Liver (tissue), 3 donors: ENCODE measurements around the gene NAA30.

Experiments used
- ATF3 ChIP-seq: IDR thresholded peaks from 2 replicates; pipeline ENCODE4 v1.6.1; 2016; ENCODE audit warnings: antibody characterized with exemption
- CTCF ChIP-seq: fragments of 150-350 bp; IDR thresholded peaks from 2 replicates; pipeline ENCODE4 v1.5.1; 2017; ENCODE audit warnings: improper control_type of control experiment, low read depth, low read length; ENCODE audit not compliant: missing input control
- GABPA ChIP-seq, 2 donors: IDR thresholded peaks in 1 of 2; conservative IDR thresholded peaks in 1 of 2; 2 replicates each; pipeline ENCODE4 v1.6.1; 2016; ENCODE audit warnings: antibody characterized with exemption in 2 of 2, mild to moderate bottlenecking in 1 of 2, moderate library complexity in 1 of 2
- MAX ChIP-seq: IDR thresholded peaks from 2 replicates; pipeline ENCODE4 v1.6.1; 2016; ENCODE audit warnings: antibody characterized with exemption
- RAD21 ChIP-seq, 2 donors: IDR thresholded peaks; 2 replicates each; pipeline ENCODE4 v1.6.1; 2016; ENCODE audit warnings: antibody characterized with exemption in 2 of 2, mild to moderate bottlenecking in 2 of 2
- REST ChIP-seq: IDR thresholded peaks from 2 replicates; pipeline ENCODE4 v1.6.1; 2016; ENCODE audit warnings: antibody characterized with exemption, mild to moderate bottlenecking
- RXRA ChIP-seq, 2 donors: IDR thresholded peaks; 2 replicates each; pipeline ENCODE4 v1.6.1; 2017 to 2018; ENCODE audit warnings: antibody characterized with exemption in 2 of 2, mild to moderate bottlenecking in 1 of 2
- SP1 ChIP-seq: IDR thresholded peaks from 2 replicates; pipeline ENCODE4 v1.6.1; 2018; ENCODE audit warnings: antibody characterized with exemption, mild to moderate bottlenecking
- TAF1 ChIP-seq: conservative IDR thresholded peaks from 2 replicates; pipeline ENCODE4 v1.6.1; 2016; ENCODE audit warnings: antibody characterized with exemption, mild to moderate bottlenecking
- YY1 ChIP-seq: IDR thresholded peaks from 2 replicates; pipeline ENCODE4 v1.6.1; 2016; ENCODE audit warnings: antibody characterized with exemption, mild to moderate bottlenecking
- ZBTB33 ChIP-seq: IDR thresholded peaks from 2 replicates; pipeline ENCODE4 v1.6.1; 2016; ENCODE audit warnings: antibody characterized with exemption
- donor health status: healthy.
- donor health status: healthy.

GRCh38 chr14:57352396-57353170 is 37.8 kb upstream of the NAA30 start:
- TF ChIP-seq CTCF: no peak
- TF ChIP-seq REST: no peak
- TF ChIP-seq GABPA (IDR thresholded peaks at IDR 0.05 in 1 of 2, conservative IDR thresholded peaks at IDR 0.05 in 1 of 2): no peak
- no peak for TF ChIP-seq RAD21 (IDR thresholded peaks at IDR 0.05)
- no peak for TF ChIP-seq SP1
- TF ChIP-seq YY1: no peak
- no peak for TF ChIP-seq RXRA (IDR thresholded peaks at IDR 0.05)
- TF ChIP-seq ZBTB33: no peak
- no peak for TF ChIP-seq MAX
- TF ChIP-seq ATF3: no peak
- TF ChIP-seq TAF1: no peak
